IPS DF 4.7 (cell line): Measurements from ENCODE around the gene USP19.

Experiments used
- DNase-seq: peaks from one replicate; pipeline ENCODE4 v3.0.0-alpha.2; 2013; ENCODE audit warnings: low spot score; ENCODE audit errors: extremely low read depth

The USP19 gene

GRCh38 chr3:49104052-49104426 lies 16.6 kb downstream of the USP19 start:
- DNase-seq = no peak

DNA sequence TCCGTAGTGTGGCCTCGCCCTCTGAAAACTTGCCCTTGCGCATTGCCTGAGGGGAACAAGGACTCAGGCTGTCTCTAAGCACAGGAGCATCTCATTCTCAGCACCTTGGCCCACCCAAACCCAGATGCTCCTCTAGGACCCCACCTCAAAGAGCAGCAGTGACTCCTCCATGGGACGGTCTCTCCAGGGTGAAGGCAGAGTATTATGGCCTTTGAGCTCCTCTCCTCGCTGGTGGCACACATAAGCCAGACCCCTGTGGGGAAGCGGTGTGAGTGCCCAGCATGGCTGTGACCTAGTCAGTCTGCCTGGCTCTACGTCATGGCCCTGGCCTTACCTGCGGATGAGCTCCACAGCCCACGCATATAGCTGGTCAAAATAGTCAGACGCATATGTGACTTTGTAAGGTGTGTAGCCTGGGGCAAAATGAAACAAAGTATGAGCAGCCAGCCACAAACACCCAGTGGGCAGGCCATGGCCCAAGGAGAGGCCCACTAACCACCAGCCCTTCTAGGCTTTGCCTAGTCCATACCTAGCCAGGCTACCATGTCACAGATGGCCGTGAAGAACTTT lies 20.5 kb downstream of the USP19 start:
- no peak for DNase-seq

DNA sequence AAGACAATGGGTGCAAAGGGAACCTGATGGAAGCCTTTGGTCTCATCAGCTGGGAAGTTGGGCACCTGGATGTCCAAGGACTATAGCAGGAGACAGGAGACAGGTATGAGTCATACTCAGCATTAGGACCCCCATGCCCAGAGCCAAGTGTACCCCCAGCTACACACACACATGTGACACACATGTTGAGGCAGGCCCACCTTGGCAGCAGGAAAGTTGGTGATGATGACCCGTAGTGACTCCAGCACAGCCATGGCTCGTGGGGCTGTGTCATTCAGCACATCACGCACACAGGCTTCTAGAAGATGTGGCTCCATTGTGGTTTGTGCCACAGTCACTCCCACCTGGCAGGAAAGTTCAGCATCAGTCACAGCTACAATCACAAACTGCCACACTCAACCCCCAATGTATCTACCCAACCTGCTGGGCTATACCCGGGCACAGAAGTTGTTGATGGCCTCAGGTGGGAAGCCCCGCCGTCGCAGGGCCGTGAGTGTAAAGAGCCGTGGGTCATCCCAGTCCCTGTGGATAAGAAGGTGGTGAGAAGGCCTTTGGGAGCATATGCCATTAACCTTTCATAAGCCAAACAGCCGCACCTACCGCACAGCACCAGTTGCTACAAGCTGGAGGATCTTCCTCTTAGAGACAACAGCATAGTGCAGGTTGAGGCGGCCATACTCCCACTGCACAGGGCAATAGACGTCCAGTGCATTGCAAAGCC lies 21.6 kb downstream of the USP19 start:
- DNase-seq = no peak

DNA sequence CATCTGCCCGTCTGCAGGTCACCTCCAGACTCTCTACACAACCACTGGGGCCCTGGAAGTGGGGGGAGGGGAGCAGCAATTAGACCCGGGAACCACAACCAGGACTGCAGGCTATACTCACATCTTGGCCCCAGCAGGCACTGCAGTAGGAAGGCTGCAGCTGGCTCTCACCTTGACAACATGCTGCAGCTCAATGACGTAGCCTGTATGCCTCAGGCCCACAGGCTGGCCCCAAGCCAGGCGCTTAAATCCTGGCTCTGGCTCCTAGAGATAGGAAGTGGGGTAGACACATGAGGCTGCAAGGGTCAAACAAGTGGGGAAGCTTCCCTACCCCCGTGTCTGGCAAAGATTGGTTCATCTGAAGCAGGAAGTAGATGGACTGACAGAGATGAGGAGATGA lies 22.2 kb downstream of the USP19 start:
- no peak for DNase-seq

- DNase-seq = no peak
Observed at GRCh38 chr3:49093853-49094767, 26.5 kb downstream of the USP19 start, which contains the start of gene QRICH1. Gene QRICH1 (minus strand): TSS chr3:49094071. CDS start chr3:49077017, 17,054 bp downstream.

- no peak for DNase-seq
Observed at GRCh38 chr3:49092938-49093852, 27.4 kb downstream of the USP19 start.

DNA sequence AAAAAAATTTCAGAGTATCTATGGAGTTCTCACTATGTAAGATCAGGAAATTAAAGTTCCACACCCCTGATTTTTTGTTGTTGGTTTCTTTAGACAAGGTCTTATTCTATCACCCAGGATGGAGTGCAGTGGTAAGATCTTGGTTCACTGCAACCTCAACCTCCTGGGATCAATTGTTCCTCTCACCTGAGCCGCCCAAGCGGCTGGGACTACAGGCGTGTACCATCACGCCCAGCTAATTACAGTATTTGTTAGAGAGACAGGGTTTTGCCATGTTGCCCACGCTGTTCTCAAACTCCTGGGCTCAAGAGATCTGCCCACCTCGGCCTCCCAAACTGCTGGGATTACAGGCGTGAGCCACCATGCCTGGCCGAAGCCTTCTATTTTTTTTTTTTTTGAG lies 39.2 kb downstream of the USP19 start:
- no peak for DNase-seq

DNA sequence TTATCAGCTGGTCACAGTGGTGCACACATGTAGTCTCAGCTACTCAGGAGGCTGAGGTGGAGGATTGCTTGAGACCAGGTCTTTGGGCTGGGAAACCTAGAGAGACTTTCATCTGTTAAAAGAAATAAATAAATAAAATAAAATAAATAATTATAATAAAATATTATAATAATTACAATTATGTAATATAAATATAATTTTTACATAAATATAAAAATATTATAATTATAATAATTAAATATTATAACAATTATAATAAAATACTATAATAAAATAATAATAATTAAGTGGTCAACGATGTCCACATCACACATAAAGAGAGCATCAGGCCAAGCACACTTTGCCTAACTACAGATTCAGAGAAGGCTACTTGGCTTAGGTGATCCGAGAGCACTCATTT lies 41.4 kb downstream of the USP19 start:
- DNase-seq = no peak

DNA sequence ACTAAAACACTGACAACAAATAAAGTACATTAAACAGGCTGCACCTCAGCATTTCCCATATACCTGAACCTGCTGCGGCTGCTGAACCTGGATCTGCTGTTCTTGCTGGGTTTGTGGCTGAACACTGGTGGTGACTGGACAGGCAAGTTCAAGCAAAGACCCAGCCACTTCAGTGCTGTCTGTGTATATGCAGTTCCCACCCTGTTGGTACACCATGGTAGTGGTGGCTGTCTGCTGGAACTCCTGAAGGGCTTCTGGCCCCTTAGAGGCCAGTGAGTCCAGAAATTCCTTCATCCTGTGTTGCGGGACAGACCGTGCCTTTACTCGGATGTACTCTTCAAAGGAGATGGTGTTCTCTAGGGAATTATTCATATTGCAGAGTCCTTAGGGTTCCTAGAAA lies 44.0 kb downstream of the USP19 start:
- no peak for DNase-seq

DNA sequence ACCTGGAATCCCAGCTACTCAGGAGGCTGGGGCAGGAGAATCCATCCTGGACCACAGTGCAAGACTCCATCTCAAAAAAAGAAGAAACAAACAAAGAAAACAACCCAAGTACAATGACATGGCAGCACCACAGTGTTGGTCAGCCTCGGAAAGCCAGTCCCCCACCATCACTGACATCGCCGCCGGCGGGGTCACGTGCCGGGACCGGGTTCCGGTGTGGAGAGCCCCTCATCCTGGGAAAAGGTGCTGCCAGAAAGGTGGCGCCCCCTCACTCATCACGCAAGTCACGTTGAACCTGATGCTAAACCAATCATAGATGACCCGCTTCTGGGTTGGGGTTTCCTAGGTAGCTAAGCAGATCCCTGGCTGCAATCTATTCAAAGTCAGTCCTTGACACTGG lies 44.5 kb downstream of the USP19 start:
- no peak for DNase-seq
